AG09319 (cell line): ENCODE results near the gene ABHD2.
"Not testable (repeated sequence)": the region's sequence is repeated elsewhere in the genome, so short reads cannot be mapped to it uniquely, and the experiment has no call there.

ENCODE experiments used
- DNase-seq: peaks from one replicate; pipeline ENCODE4 v3.0.0-alpha.2; 2010; ENCODE audit warnings: low read depth; ENCODE audit errors: extremely low read depth
- CTCF ChIP-seq: IDR thresholded peaks from 2 replicates; pipeline ENCODE4 v1.5.1; 2011; ENCODE audit warnings: low read depth, mild to moderate bottlenecking, inconsistent platforms, low read length, moderate library complexity

The ABHD2 gene

GRCh38 chr15:89137926-89138325 is 49.7 kb downstream of the ABHD2 start:
- no peak for TF ChIP-seq CTCF
- no peak for DNase-seq

GRCh38 chr15:89138999-89139612 is 50.9 kb downstream of the ABHD2 start:
- no peak for TF ChIP-seq CTCF
- DNase-seq, result no peak

GRCh38 chr15:89139613-89140499 is 51.6 kb downstream of the ABHD2 start:
- DNase-seq, result no peak
- TF ChIP-seq CTCF, result peak; percentile 31

GRCh38 chr15:89140595-89140994 is 52.3 kb downstream of the ABHD2 start:
- TF ChIP-seq CTCF, result no peak
- DNase-seq, result no peak

GRCh38 chr15:89141159-89141558 is 52.9 kb downstream of the ABHD2 start:
- DNase-seq, result not testable (repeated sequence)

- TF ChIP-seq CTCF, result no peak
- DNase-seq, result no peak
Measured at GRCh38 chr15:89141885-89142284, 53.6 kb downstream of the ABHD2 start.

- DNase-seq, result no peak
- TF ChIP-seq CTCF, result no peak
Measured at GRCh38 chr15:89142423-89142822, 54.2 kb downstream of the ABHD2 start.
